ENCODE results near the gene UXT.
A peak's percentile ranks its signal among the peaks of the same experiment; 100 is the strongest.

The UXT gene

GRCh38 chrX:47658684-47659420 lies at the start of gene UXT:
TSS of gene UXT (minus strand) at chrX:47659180. CDS start at chrX:47658927, 253 bp downstream.
- TF ChIP-seq CTCF (IDR thresholded peaks at IDR 0.05; ENCODE audit: low read depth, low read length), result no peak
- DNase-seq (ENCODE audit: low read depth in 2 of 2), result peak; percentile 97
- H3K4me3 ChIP-seq (replicated peaks in 1 of 2; ENCODE audit: low read depth in 2 of 2, low read length in 2 of 2), result peak within 1 kb of the TSS; percentile 62 to 65

- TF ChIP-seq CTCF (IDR thresholded peaks at IDR 0.05; ENCODE audit: low read depth, low read length), result no peak
- DNase-seq (ENCODE audit: low read depth in 2 of 2), result peak; percentile 13 to 37
- no peak overlapping the region for H3K4me3 ChIP-seq (replicated peaks in 1 of 2; ENCODE audit: low read depth in 2 of 2, low read length in 2 of 2)
Observed at GRCh38 chrX:47707031-47707780, 48.2 kb upstream of the UXT start.

- no peak for TF ChIP-seq CTCF (IDR thresholded peaks at IDR 0.05; ENCODE audit: low read depth, low read length)
- no peak overlapping the region for H3K4me3 ChIP-seq (replicated peaks in 1 of 2; ENCODE audit: low read depth in 2 of 2, low read length in 2 of 2)
- peak; percentile 52 to 66 for DNase-seq (ENCODE audit: low read depth in 2 of 2)
Observed at GRCh38 chrX:47706575-47706974, 47.6 kb upstream of the UXT start.

GRCh38 chrX:47704736-47705135 lies 45.8 kb upstream of the UXT start:
- no peak overlapping the region for H3K4me3 ChIP-seq (replicated peaks in 1 of 2; ENCODE audit: low read depth in 2 of 2, low read length in 2 of 2)
- no peak for TF ChIP-seq CTCF (IDR thresholded peaks at IDR 0.05; ENCODE audit: low read depth, low read length)
- DNase-seq (ENCODE audit: low read depth in 2 of 2), result no peak

GRCh38 chrX:47697181-47697580 lies 38.2 kb upstream of the UXT start:
- no peak for TF ChIP-seq CTCF (IDR thresholded peaks at IDR 0.05; ENCODE audit: low read depth, low read length)
- no peak overlapping the region for H3K4me3 ChIP-seq (replicated peaks in 1 of 2; ENCODE audit: low read depth in 2 of 2, low read length in 2 of 2)
- peak; percentile 1 to 31 for DNase-seq (ENCODE audit: low read depth in 2 of 2)

GRCh38 chrX:47690175-47690574 lies 31.2 kb upstream of the UXT start:
- DNase-seq (ENCODE audit: low read depth in 2 of 2), result peak; percentile 12 to 22
- no peak for TF ChIP-seq CTCF (IDR thresholded peaks at IDR 0.05; ENCODE audit: low read depth, low read length)
- H3K4me3 ChIP-seq (replicated peaks in 1 of 2; ENCODE audit: low read depth in 2 of 2, low read length in 2 of 2), result no peak overlapping the region

All from cardiac fibroblast (primary cell).